ENCODE measurements around the gene KNSTRN. TPM values are rescaled to one million over a fixed set of nuclear protein-coding genes. Genes with fewer than 3 reads are reported as not detected.

Gene KNSTRN
- total and polyA plus RNA-seq, 9 donors, result 5.8 to 10.7 (median 6.6) TPM

GRCh38 chr15:40392986-40393948 lies 10.7 kb downstream of the KNSTRN start:
- Histone ChIP-seq H3K36me3 (no peaks in the 10 kb centered on the region), H3K27me3 (no peaks in the 10 kb centered on the region), H3K9me3 (no peaks in the 10 kb centered on the region), H3K4me3 (no peak overlapping the region), H3K27ac (no peak overlapping the region), H3K4me1 (ENCODE audit: insufficient read depth) (no peaks in the 10 kb centered on the region)
- WGBS, 3 donors, result 93 to 95% (median 94%) methylated on average over 4 of the region's 4 CpGs
- TF ChIP-seq CTCF (IDR thresholded peaks at IDR 0.05) (no peak), POLR2A (IDR thresholded peaks at IDR 0.05) (no peak), EP300 (IDR thresholded peaks at IDR 0.05) (no peak)
- intact Hi-C loops (cut with DNase I), result no loop called here
- no peak for DNase-seq

- TF ChIP-seq POLR2A (IDR thresholded peaks at IDR 0.05) (no peak), EP300 (IDR thresholded peaks at IDR 0.05) (no peak), CTCF (IDR thresholded peaks at IDR 0.05) (no peak)
- 78 to 87% (median 87%) methylated on average over 8 of the region's 8 CpGs for WGBS, 3 donors
- Histone ChIP-seq H3K27ac (no peak overlapping the region), H3K9me3 (no peaks in the 10 kb centered on the region), H3K4me3 (no peak overlapping the region), H3K36me3 (no peaks in the 10 kb centered on the region), H3K4me1 (ENCODE audit: insufficient read depth) (no peaks in the 10 kb centered on the region), H3K27me3 (no peaks in the 10 kb centered on the region)
- no peak for DNase-seq
- intact Hi-C loops (cut with DNase I), result no loop called here
Observed at GRCh38 chr15:40397688-40398412, 15.3 kb downstream of the KNSTRN start.

- WGBS, 3 donors, result 70 to 79% (median 78%) methylated on average over 4 of the region's 4 CpGs
- H3K4me1 ChIP-seq (ENCODE audit: insufficient read depth), result no peaks in the 10 kb centered on the region
- no peaks in the 10 kb centered on the region for H3K27me3 ChIP-seq
- no peaks in the 10 kb centered on the region for H3K36me3 ChIP-seq
- H3K4me3 ChIP-seq, result no peak overlapping the region
- intact Hi-C loops (cut with DNase I), result no loop called here
- no peak for DNase-seq
- TF ChIP-seq CTCF (IDR thresholded peaks at IDR 0.05) (no peak), POLR2A (IDR thresholded peaks at IDR 0.05) (no peak), EP300 (IDR thresholded peaks at IDR 0.05) (no peak)
- no peak overlapping the region for H3K27ac ChIP-seq
- no peaks in the 10 kb centered on the region for H3K9me3 ChIP-seq
Observed at GRCh38 chr15:40398413-40398873, 15.9 kb downstream of the KNSTRN start.

GRCh38 chr15:40399370-40399769 lies 16.8 kb downstream of the KNSTRN start:
- WGBS, 3 donors, result 77 to 91% (median 82%) methylated on average over 7 of the region's 7 CpGs
- intact Hi-C loops (cut with DNase I), result no loop called here
- Histone ChIP-seq H3K27ac (no peak overlapping the region), H3K4me1 (ENCODE audit: insufficient read depth) (no peaks in the 10 kb centered on the region), H3K36me3 (no peaks in the 10 kb centered on the region), H3K9me3 (no peaks in the 10 kb centered on the region), H3K4me3 (no peak overlapping the region), H3K27me3 (no peaks in the 10 kb centered on the region)
- TF ChIP-seq POLR2A (IDR thresholded peaks at IDR 0.05), result no peak
- TF ChIP-seq EP300 (IDR thresholded peaks at IDR 0.05), result no peak
- no peak for TF ChIP-seq CTCF (IDR thresholded peaks at IDR 0.05)
- DNase-seq, result no peak

All from ovary (tissue), 9 donors.